HCT116 (cell line): Measurements from ENCODE around the gene CMPK2.

ENCODE experiments used
- CTCF ChIP-seq, 3 experiments: fragments of 200-600 bp in 1 of 3; sonication (generic) in 1 of 3; IDR thresholded peaks in 2 of 3; conservative IDR thresholded peaks in 1 of 3; 2 replicates each; pipeline ENCODE4 v1.5.1; 2012 to 2017; ENCODE audit warnings: low read depth in 2 of 3, low read length in 2 of 3, antibody characterized with exemption in 1 of 3, borderline replicate concordance in 1 of 3, control low read depth in 1 of 3, mild to moderate bottlenecking in 1 of 3, mixed read lengths in 1 of 3, mixed run types in 1 of 3, moderate library complexity in 1 of 3; ENCODE audit not compliant: insufficient read depth in 1 of 3
- EZH2 ChIP-seq: fragments of 200-600 bp; sonication (generic); IDR thresholded peaks from 2 replicates; pipeline ENCODE4 v1.6.1; 2017; ENCODE audit warnings: antibody characterized with exemption, mixed run types
- EZH2phosphoT487 ChIP-seq: fragments of 200-600 bp; IDR thresholded peaks from 2 replicates; pipeline ENCODE4 v1.6.1; 2018; ENCODE audit warnings: antibody characterized with exemption, borderline replicate concordance
- FOSL1 ChIP-seq: IDR thresholded peaks from 2 replicates; pipeline ENCODE4 v1.6.1; 2012; ENCODE audit warnings: low read depth
- JUND ChIP-seq: IDR thresholded peaks from 2 replicates; pipeline ENCODE4 v1.6.1; 2012
- MAX ChIP-seq: IDR thresholded peaks from 2 replicates; pipeline ENCODE4 v1.6.1; 2012
- POLR2A ChIP-seq: IDR thresholded peaks from 2 replicates; pipeline ENCODE4 v1.7.0; 2011; ENCODE audit warnings: borderline replicate concordance; ENCODE audit not compliant: insufficient read depth, insufficient read length; ENCODE audit errors: extremely low read depth
- POLR2AphosphoS5 ChIP-seq: IDR thresholded peaks from 2 replicates; pipeline ENCODE4 v1.6.1; 2011; ENCODE audit warnings: mild to moderate bottlenecking, low read depth, low read length, moderate library complexity
- REST ChIP-seq: IDR thresholded peaks from 2 replicates; pipeline ENCODE4 v1.6.1; 2012; ENCODE audit warnings: low read depth
- SIN3A ChIP-seq: IDR thresholded peaks from 2 replicates; pipeline ENCODE4 v1.6.1; 2012; ENCODE audit warnings: low read depth
- ZFX ChIP-seq: fragments of 450-650 bp; IDR thresholded peaks from 2 replicates; pipeline ENCODE4 v1.6.1; 2017

GRCh38 chr2:6885968-6886367 is 20.3 kb upstream of the CMPK2 start:
- TF ChIP-seq JUND (no peak), CTCF (IDR thresholded peaks at IDR 0.05 in 2 of 3, conservative IDR thresholded peaks at IDR 0.05 in 1 of 3; ENCODE audit: borderline replicate concordance in 1 of 3, insufficient read depth in 1 of 3, low read depth in 2 of 3, low read length in 2 of 3) (no peak), FOSL1 (no peak), MAX (no peak), POLR2A (no peak), EZH2 (no peak), REST (no peak), EZH2phosphoT487 (no peak), POLR2AphosphoS5 (no peak), SIN3A (no peak), ZFX (no peak)
